Measurements from ENCODE around the gene INSIG1. TPM values are rescaled to one million over a fixed set of nuclear protein-coding genes. Genes with fewer than 3 reads are reported as not detected.

The INSIG1 gene
- total and polyA plus RNA-seq, 4 donors, result 118 to 219 (median 193) TPM

DNA sequence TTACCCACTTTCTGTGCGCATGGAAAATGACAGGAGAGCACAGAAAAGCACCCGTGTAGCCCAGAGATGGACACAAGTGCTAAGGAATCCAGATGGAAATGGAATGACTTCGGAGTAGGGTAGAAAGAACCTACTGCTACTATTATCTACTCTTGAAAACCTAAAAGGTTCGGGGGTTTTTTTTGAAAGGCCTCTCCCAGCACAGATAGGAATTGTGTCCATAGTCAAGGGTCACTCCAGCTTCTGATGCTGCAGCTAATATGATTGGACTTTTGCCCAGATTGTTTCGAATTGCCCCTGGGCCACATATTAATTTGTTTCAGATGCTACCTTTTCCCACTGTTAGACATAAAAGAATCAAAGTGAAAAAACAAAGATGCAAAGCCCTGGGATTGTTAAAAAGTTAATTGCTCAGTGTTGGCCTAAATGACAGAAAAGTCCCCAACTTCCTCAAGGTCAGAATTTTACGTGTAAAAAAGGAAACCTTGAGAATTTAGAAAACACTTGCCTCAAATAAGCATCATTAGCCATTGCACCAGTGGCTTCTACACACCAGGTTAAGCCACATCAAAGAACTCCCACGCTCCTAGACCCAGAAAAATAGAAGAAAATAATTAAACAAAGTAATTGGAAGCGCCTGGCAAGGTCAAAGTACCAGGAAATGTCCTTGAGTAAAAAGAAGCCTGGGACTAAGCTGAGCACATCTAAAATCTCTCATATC, 40.8 kb upstream of the INSIG1 start:
- WGBS, result 59% methylated on average over 8 of the region's 8 CpGs

DNA sequence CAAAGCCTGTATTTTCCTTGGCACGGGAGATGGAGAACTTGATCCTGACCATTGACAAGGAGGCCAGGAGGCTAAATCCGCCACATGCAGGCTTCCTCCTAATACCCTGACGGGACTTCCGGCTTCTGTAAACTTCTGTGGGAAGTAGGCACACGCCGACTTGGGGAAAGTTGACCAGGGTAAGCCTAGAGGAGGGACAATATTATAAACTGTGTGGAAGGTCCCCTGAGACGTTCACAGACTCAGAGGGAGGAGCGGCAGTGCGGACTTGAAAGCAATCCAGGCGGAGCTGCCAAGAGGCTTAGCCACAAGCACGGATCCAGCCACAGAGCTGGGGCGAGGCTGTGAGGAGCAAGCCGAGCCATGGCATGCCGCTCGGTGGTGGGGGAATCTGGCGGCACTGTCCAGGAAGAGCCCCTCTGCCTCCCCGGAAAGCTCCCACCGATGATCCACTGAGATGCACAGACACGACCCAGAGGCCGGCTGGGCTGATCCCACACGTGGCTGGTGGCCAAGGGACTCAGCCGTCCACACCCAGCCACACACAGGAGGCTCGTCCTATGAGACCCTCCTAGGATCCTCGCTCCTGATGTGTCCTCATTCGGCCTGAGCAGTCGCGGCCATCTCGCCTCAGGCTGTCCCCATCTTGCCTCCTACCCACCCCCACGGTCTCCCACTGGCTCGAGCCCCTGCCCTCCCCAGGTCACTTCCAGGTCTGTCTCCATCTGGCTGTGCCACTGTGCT, 40.0 kb upstream of the INSIG1 start:
- H3K27ac ChIP-seq (ENCODE audit: low read depth in 1 of 2, low read length in 2 of 2), result peak overlapping the region; percentile 51 to 84
- H3K4me1 ChIP-seq (ENCODE audit: control insufficient read depth in 4 of 4, insufficient read depth in 4 of 4, low read length in 3 of 4), result peaks cover 0 to 25% (median 12%) of the 10 kb centered on the region in 4 donors
- no peak overlapping the region for H3K4me3 ChIP-seq (ENCODE audit: low read depth in 1 of 3, low read length in 3 of 3)
- no peaks in the 10 kb centered on the region for H3K9me3 ChIP-seq (ENCODE audit: control insufficient read depth in 4 of 4, low read length in 3 of 4)
- no peaks in the 10 kb centered on the region for H3K36me3 ChIP-seq (ENCODE audit: control insufficient read depth in 4 of 4, insufficient read depth in 3 of 4, low read depth in 1 of 4, low read length in 3 of 4)
- H3K9ac ChIP-seq (ENCODE audit: low read depth in 1 of 2, low read length in 2 of 2), result peak overlapping the region in 1 of 2 donors; percentile 66
- DNase-seq (ENCODE audit: low spot score), result no peak
- 50% methylated on average over 30 of the region's 30 CpGs for WGBS
- H3K27me3 ChIP-seq (ENCODE audit: control insufficient read depth in 4 of 4, insufficient read depth in 4 of 4, low read length in 3 of 4), result no peaks in the 10 kb centered on the region
- peak; percentile 43 for TF ChIP-seq YY1 (IDR thresholded peaks at IDR 0.05)
- TF ChIP-seq RXRA (IDR thresholded peaks at IDR 0.05), result peak in 1 of 2 donors; percentile 38
- TF ChIP-seq, protein P1, sequence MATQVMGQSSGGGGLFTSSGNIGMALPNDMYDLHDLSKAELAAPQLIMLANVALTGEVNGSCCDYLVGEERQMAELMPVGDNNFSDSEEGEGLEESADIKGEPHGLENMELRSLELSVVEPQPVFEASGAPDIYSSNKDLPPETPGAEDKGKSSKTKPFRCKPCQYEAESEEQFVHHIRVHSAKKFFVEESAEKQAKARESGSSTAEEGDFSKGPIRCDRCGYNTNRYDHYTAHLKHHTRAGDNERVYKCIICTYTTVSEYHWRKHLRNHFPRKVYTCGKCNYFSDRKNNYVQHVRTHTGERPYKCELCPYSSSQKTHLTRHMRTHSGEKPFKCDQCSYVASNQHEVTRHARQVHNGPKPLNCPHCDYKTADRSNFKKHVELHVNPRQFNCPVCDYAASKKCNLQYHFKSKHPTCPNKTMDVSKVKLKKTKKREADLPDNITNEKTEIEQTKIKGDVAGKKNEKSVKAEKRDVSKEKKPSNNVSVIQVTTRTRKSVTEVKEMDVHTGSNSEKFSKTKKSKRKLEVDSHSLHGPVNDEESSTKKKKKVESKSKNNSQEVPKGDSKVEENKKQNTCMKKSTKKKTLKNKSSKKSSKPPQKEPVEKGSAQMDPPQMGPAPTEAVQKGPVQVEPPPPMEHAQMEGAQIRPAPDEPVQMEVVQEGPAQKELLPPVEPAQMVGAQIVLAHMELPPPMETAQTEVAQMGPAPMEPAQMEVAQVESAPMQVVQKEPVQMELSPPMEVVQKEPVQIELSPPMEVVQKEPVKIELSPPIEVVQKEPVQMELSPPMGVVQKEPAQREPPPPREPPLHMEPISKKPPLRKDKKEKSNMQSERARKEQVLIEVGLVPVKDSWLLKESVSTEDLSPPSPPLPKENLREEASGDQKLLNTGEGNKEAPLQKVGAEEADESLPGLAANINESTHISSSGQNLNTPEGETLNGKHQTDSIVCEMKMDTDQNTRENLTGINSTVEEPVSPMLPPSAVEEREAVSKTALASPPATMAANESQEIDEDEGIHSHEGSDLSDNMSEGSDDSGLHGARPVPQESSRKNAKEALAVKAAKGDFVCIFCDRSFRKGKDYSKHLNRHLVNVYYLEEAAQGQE (IDR thresholded peaks at IDR 0.05), result no peak
- TF ChIP-seq, protein P2, sequence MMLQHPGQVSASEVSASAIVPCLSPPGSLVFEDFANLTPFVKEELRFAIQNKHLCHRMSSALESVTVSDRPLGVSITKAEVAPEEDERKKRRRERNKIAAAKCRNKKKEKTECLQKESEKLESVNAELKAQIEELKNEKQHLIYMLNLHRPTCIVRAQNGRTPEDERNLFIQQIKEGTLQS (IDR thresholded peaks at IDR 0.05), result no peak
- peak in 1 of 2 donors; percentile 1 for TF ChIP-seq RAD21 (IDR thresholded peaks at IDR 0.05)
- no peak for TF ChIP-seq FOXA2 (IDR thresholded peaks at IDR 0.05)
- TF ChIP-seq JUND (IDR thresholded peaks at IDR 0.05), result peak in 1 of 2 donors; percentile 22
- TF ChIP-seq HNF4A (conservative IDR thresholded peaks at IDR 0.05), result peak in 1 of 2 donors; percentile 50

More for the DNA sequence above, 40.8 kb upstream of the INSIG1 start:
- H3K36me3 ChIP-seq (ENCODE audit: control insufficient read depth in 4 of 4, insufficient read depth in 3 of 4, low read depth in 1 of 4, low read length in 3 of 4), result no peaks in the 10 kb centered on the region
- no peak overlapping the region for H3K4me3 ChIP-seq (ENCODE audit: low read depth in 1 of 3, low read length in 3 of 3)
- DNase-seq (ENCODE audit: low spot score), result no peak
- H3K27me3 ChIP-seq (ENCODE audit: control insufficient read depth in 4 of 4, insufficient read depth in 4 of 4, low read length in 3 of 4), result no peaks in the 10 kb centered on the region
- TF ChIP-seq, protein P3, sequence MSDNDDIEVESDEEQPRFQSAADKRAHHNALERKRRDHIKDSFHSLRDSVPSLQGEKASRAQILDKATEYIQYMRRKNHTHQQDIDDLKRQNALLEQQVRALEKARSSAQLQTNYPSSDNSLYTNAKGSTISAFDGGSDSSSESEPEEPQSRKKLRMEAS (IDR thresholded peaks at IDR 0.05), result no peak
- TF ChIP-seq RAD21 (IDR thresholded peaks at IDR 0.05), result peak in 1 of 2 donors; percentile 34
- peaks cover 0 to 29% (median 12%) of the 10 kb centered on the region in 4 donors for H3K4me1 ChIP-seq (ENCODE audit: control insufficient read depth in 4 of 4, insufficient read depth in 4 of 4, low read length in 3 of 4)
- H3K9ac ChIP-seq (ENCODE audit: low read depth in 1 of 2, low read length in 2 of 2), result peak overlapping the region in 1 of 2 donors; percentile 41
- peak overlapping the region; percentile 51 to 84 for H3K27ac ChIP-seq (ENCODE audit: low read depth in 1 of 2, low read length in 2 of 2)
- no peaks in the 10 kb centered on the region for H3K9me3 ChIP-seq (ENCODE audit: control insufficient read depth in 4 of 4, low read length in 3 of 4)

DNA sequence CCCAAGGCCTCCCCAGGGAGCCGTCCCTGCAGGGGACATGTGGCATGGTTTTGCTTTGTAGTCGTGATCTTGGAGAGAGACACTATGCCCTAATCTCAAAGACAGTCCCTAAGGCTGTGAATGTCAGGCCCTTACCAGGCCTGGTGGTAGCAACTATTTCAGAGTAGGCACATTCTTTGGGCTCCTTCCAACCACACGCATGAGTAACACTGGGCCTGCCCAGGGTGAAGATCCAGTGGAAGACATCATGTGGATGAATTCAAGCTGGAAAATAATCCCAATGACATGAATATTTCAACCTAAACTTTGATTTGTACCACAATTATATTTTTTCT, 39.5 kb upstream of the INSIG1 start:
- WGBS, result 73% methylated on average over 3 of the region's 3 CpGs
- Histone ChIP-seq H3K27ac (ENCODE audit: low read depth in 1 of 2, low read length in 2 of 2) (peak overlapping the region; percentile 51 to 84), H3K9me3 (ENCODE audit: control insufficient read depth in 4 of 4, low read length in 3 of 4) (no peaks in the 10 kb centered on the region), H3K27me3 (ENCODE audit: control insufficient read depth in 4 of 4, insufficient read depth in 4 of 4, low read length in 3 of 4) (no peaks in the 10 kb centered on the region), H3K9ac (ENCODE audit: low read depth in 1 of 2, low read length in 2 of 2) (no peak overlapping the region), H3K4me1 (ENCODE audit: control insufficient read depth in 4 of 4, insufficient read depth in 4 of 4, low read length in 3 of 4) (peaks cover 0 to 25% (median 12%) of the 10 kb centered on the region in 4 donors), H3K4me3 (ENCODE audit: low read depth in 1 of 3, low read length in 3 of 3) (no peak overlapping the region), H3K36me3 (ENCODE audit: control insufficient read depth in 4 of 4, insufficient read depth in 3 of 4, low read depth in 1 of 4, low read length in 3 of 4) (no peaks in the 10 kb centered on the region)
- no peak for TF ChIP-seq FOXA1 (IDR thresholded peaks at IDR 0.05)
- no peak for TF ChIP-seq FOXA2 (IDR thresholded peaks at IDR 0.05)
- TF ChIP-seq NR2F2 (IDR thresholded peaks at IDR 0.05), result no peak
- no peak for TF ChIP-seq EGR1 (IDR thresholded peaks at IDR 0.05; ENCODE audit: low read depth in 2 of 2)
- TF ChIP-seq, protein P4, sequence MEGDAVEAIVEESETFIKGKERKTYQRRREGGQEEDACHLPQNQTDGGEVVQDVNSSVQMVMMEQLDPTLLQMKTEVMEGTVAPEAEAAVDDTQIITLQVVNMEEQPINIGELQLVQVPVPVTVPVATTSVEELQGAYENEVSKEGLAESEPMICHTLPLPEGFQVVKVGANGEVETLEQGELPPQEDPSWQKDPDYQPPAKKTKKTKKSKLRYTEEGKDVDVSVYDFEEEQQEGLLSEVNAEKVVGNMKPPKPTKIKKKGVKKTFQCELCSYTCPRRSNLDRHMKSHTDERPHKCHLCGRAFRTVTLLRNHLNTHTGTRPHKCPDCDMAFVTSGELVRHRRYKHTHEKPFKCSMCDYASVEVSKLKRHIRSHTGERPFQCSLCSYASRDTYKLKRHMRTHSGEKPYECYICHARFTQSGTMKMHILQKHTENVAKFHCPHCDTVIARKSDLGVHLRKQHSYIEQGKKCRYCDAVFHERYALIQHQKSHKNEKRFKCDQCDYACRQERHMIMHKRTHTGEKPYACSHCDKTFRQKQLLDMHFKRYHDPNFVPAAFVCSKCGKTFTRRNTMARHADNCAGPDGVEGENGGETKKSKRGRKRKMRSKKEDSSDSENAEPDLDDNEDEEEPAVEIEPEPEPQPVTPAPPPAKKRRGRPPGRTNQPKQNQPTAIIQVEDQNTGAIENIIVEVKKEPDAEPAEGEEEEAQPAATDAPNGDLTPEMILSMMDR (IDR thresholded peaks at IDR 0.05; ENCODE audit: low read depth, low read length, missing input control), result no peak
- no peak for TF ChIP-seq JUND (IDR thresholded peaks at IDR 0.05)
- TF ChIP-seq TAF1 (conservative IDR thresholded peaks at IDR 0.05), result no peak
- TF ChIP-seq, protein P2 (IDR thresholded peaks at IDR 0.05), result no peak
- no peak for TF ChIP-seq HNF4G (IDR thresholded peaks at IDR 0.05)
- TF ChIP-seq, protein P3 (IDR thresholded peaks at IDR 0.05), result no peak
- TF ChIP-seq HNF4A (conservative IDR thresholded peaks at IDR 0.05), result no peak
- no peak for TF ChIP-seq GABPA (IDR thresholded peaks at IDR 0.05 in 1 of 2, conservative IDR thresholded peaks at IDR 0.05 in 1 of 2)
- DNase-seq (ENCODE audit: low spot score), result no peak

Measured in liver (tissue), 9 donors.